Thymus (tissue), 11 donors: ENCODE results near the gene KIRREL3. TPM values are rescaled to one million over a fixed set of nuclear protein-coding genes. Genes with fewer than 3 reads are reported as not detected.

Source experiments
- DNase-seq, 9 donors: peaks; one replicate each; pipeline ENCODE4 v3.0.0-alpha.2; 2013; ENCODE audit warnings: low spot score in 9 of 9, low read depth in 6 of 9, missing footprints in 1 of 9
- H3K27ac ChIP-seq, 2 donors: one replicate each; pipeline ENCODE4 v1.5.1; 2013; ENCODE audit warnings: control low read depth in 1 of 2, low read depth in 1 of 2, low read length in 1 of 2, mild to moderate bottlenecking in 1 of 2, moderate library complexity in 1 of 2
- H3K27me3 ChIP-seq, 2 donors: one replicate each; pipeline ENCODE4 v1.5.1; 2013; ENCODE audit warnings: low read length in 1 of 2; ENCODE audit not compliant: control insufficient read depth in 2 of 2, insufficient read depth in 1 of 2
- H3K36me3 ChIP-seq, 2 donors: one replicate each; pipeline ENCODE4 v1.5.1; 2013; ENCODE audit warnings: low read length in 1 of 2, mild to moderate bottlenecking in 1 of 2, moderate library complexity in 1 of 2; ENCODE audit not compliant: control insufficient read depth in 2 of 2, insufficient read depth in 2 of 2
- H3K4me1 ChIP-seq, 2 donors: one replicate each; pipeline ENCODE4 v1.5.1; 2013; ENCODE audit warnings: low read length in 2 of 2; ENCODE audit not compliant: control insufficient read depth in 2 of 2, insufficient read depth in 2 of 2
- H3K4me3 ChIP-seq, 2 donors: one replicate each; pipeline ENCODE4 v1.5.1; 2013; ENCODE audit warnings: low read length in 2 of 2, control low read depth in 1 of 2, mild to moderate bottlenecking in 1 of 2
- H3K9me3 ChIP-seq, 2 donors: one replicate each; pipeline ENCODE4 v1.5.1; 2013; ENCODE audit warnings: low read length in 1 of 2, mild to moderate bottlenecking in 1 of 2; ENCODE audit not compliant: control insufficient read depth in 2 of 2, insufficient read depth in 1 of 2
- WGBS: extraction: QIAGEN DNeasy Blood & Tissue Kit; methylation state at CpG from one replicate; pipeline ENCODE4 v1.1.7; 2013; 5-methylcytosine and 5-hydroxymethylcytosine counted together
- polyA plus RNA-seq: library from polyadenylated mRNA; stranded (reverse); fragments of 200-250 nt; gene quantifications from one replicate; pipeline ENCODE4 v1.2.3, GENCODE V29; 2013
- total RNA-seq: library from RNA; stranded (reverse); fragments of 120-200 nt; gene quantifications from one replicate; pipeline ENCODE4 v1.2.4, GENCODE V29; 2013
- donor health status: healthy.

KIRREL3 gene
- total and polyA plus RNA-seq, 2 donors: 0.09 to 0.14 TPM

DNA sequence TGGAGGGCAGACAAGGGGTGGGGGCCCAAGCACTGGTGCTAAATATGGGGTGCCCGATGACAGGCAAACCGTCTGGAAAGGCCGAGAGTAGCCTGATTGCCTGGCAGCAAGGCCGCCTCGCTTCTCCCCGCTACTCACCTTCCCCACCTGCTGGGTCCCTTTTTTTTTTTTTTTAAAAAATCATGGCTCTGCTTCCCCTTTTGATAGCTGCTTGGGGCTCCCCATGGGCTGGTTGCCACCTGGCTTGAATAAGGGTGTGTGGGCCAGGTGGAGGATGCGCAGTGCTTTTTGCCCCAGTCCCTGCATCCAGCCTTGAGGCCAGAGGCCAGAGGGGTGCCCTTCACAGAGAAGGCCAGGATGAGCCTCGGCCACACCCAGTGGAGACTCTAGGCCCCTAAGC, 533.1 kb downstream of the KIRREL3 start:
- Histone ChIP-seq H3K36me3 (no peaks in the 10 kb centered on the region), H3K4me1 (peaks cover 0 to 42% of the 10 kb centered on the region in 2 donors), H3K27ac (peak overlapping the region in 1 of 2 donors; percentile 17), H3K9me3 (no peaks in the 10 kb centered on the region), H3K4me3 (no peak overlapping the region), H3K27me3 (peaks cover 0 to 2% of the 10 kb centered on the region in 2 donors)
- no peak for DNase-seq
- WGBS: 96% methylated on average over 8 of the region's 8 CpGs

- no peak for DNase-seq
- H3K4me1 ChIP-seq: peaks cover 0 to 42% of the 10 kb centered on the region in 2 donors
- WGBS: 96% methylated on average over 13 of the region's 13 CpGs
- no peak overlapping the region for H3K4me3 ChIP-seq
- no peaks in the 10 kb centered on the region for H3K36me3 ChIP-seq
- H3K9me3 ChIP-seq: no peaks in the 10 kb centered on the region
- H3K27me3 ChIP-seq: peaks cover 0 to 2% of the 10 kb centered on the region in 2 donors
- no peak overlapping the region for H3K27ac ChIP-seq
These were observed 533.6 kb downstream of the KIRREL3 start for GRCh38 chr11:126467046-126467370.

DNA sequence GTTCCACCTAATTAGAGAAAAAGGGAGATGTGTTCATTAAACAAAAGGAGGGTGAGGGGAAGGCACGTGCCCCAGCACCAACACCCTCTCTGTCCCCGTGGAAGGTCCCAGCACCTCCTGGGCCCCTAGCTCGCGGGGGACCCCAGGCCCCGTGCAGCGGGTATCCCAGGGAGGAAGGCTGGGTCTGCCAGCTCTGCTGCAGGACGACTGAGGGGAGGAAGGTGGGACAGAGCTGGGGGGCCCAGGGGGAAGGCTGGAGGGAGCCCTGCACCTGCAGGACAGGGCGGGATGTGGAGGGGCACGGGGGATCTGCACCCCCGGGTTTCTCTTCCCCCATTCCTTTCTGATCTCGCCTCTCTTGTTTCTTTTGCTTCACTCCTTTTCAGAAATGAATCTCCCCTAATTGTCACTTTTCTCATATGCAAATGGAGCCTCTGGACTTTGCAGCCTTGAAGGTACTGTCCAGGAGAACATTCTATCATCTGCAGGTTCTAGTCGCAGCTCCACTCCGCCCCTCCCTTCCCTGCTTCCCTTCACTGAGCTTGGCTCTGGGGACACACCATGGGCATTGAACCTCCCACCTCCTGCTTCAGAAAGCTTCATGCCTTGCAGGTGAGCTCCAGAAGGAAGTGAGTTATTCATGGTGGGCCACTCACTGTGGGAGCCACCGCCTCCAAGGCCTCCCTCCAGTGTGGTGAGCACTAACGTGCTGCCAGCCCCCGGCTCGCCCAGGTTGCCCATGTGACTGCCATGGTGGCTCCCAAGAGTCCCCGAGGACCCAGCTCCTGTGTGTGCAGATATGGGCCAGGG, 534.1 kb downstream of the KIRREL3 start:
- peaks cover 0 to 2% of the 10 kb centered on the region in 2 donors for H3K27me3 ChIP-seq
- no peak for DNase-seq
- H3K36me3 ChIP-seq: no peaks in the 10 kb centered on the region
- no peak overlapping the region for H3K4me3 ChIP-seq
- 69% methylated on average over 18 of the region's 18 CpGs for WGBS
- H3K9me3 ChIP-seq: no peaks in the 10 kb centered on the region
- H3K4me1 ChIP-seq: peaks cover 0 to 42% of the 10 kb centered on the region in 2 donors
- H3K27ac ChIP-seq: peak overlapping the region in 1 of 2 donors; percentile 43

DNA sequence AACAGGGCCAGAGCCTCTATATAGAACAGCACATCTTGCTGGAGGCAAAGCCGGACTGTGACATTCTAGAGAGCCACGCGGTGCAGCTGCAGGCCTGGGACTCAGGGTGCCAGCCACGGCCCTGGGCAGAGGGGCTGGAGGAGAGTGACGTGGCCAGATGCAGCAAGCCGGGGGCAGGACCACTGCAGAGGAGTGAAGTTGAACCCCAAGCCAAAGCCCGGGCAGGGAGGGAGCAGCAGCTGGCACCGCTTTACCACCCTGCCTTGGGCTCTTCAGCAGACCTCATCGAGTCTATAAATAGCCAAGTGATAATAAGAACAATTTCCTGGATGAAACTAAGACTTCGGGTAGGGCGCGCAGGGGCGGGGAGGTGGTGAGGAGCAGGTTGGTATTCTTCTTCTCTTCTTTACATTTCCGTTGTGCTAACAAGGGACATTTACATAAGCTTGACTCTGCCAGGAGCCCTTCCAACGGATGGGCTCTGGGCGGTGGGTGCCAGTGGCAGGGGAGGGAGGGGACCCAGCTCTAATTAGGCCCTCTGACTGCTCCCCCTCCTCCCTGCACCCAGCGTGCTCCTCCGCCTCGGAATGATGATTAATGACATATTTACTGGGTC, 534.9 kb downstream of the KIRREL3 start:
- peaks cover 0 to 2% of the 10 kb centered on the region in 2 donors for H3K27me3 ChIP-seq
- H3K36me3 ChIP-seq: no peaks in the 10 kb centered on the region
- peak in 4 of 9 donors; percentile 17 to 61 (median 30) for DNase-seq
- no peaks in the 10 kb centered on the region for H3K9me3 ChIP-seq
- 21% methylated on average over 19 of the region's 19 CpGs for WGBS
- H3K4me3 ChIP-seq: no peak overlapping the region
- H3K27ac ChIP-seq: peak overlapping the region; percentile 31 to 56
- peaks cover 0 to 42% of the 10 kb centered on the region in 2 donors for H3K4me1 ChIP-seq

GRCh38 chr11:126464796-126465195, 535.8 kb downstream of the KIRREL3 start:
- Histone ChIP-seq H3K4me1 (peaks cover 0 to 42% of the 10 kb centered on the region in 2 donors), H3K36me3 (no peaks in the 10 kb centered on the region), H3K9me3 (no peaks in the 10 kb centered on the region), H3K27ac (no peak overlapping the region), H3K4me3 (no peak overlapping the region), H3K27me3 (peaks cover 0 to 2% of the 10 kb centered on the region in 2 donors)
- DNase-seq: no peak
- 40% methylated on average over 5 of the region's 5 CpGs for WGBS

- H3K27me3 ChIP-seq: peaks cover 0 to 2% of the 10 kb centered on the region in 2 donors
These were observed 538.1 kb downstream of the KIRREL3 start for GRCh38 chr11:126462422-126462821.

GRCh38 chr11:126461996-126462395, 538.6 kb downstream of the KIRREL3 start:
- H3K27me3 ChIP-seq: peaks cover 0 to 2% of the 10 kb centered on the region in 2 donors
- peaks cover 0 to 25% of the 10 kb centered on the region in 2 donors for H3K4me1 ChIP-seq
- no peak overlapping the region for H3K4me3 ChIP-seq
- no peaks in the 10 kb centered on the region for H3K9me3 ChIP-seq
- WGBS: 91% methylated on average over 6 of the region's 6 CpGs
- no peaks in the 10 kb centered on the region for H3K36me3 ChIP-seq
- DNase-seq: no peak
- H3K27ac ChIP-seq: no peak overlapping the region

More at GRCh38 chr11:126462422-126462821, 538.1 kb downstream of the KIRREL3 start:
- no peak overlapping the region for H3K4me3 ChIP-seq
- no peaks in the 10 kb centered on the region for H3K9me3 ChIP-seq
- no peak overlapping the region for H3K27ac ChIP-seq
- WGBS: 96% methylated on average over 7 of the region's 7 CpGs
- peaks cover 0 to 28% of the 10 kb centered on the region in 2 donors for H3K4me1 ChIP-seq
- DNase-seq: no peak
- H3K36me3 ChIP-seq: no peaks in the 10 kb centered on the region

GRCh38 chr11:126461096-126461440, 539.5 kb downstream of the KIRREL3 start:
- WGBS: 90% methylated on average over 8 of the region's 8 CpGs
- Histone ChIP-seq H3K4me1 (peaks cover 0 to 16% of the 10 kb centered on the region in 2 donors), H3K27me3 (peaks cover 0 to 2% of the 10 kb centered on the region in 2 donors), H3K36me3 (no peaks in the 10 kb centered on the region), H3K9me3 (no peaks in the 10 kb centered on the region), H3K27ac (no peak overlapping the region), H3K4me3 (no peak overlapping the region)
- DNase-seq: no peak

- no peak for DNase-seq
- 84% methylated on average over 15 of the region's 15 CpGs for WGBS
- Histone ChIP-seq H3K27ac (no peak overlapping the region), H3K4me1 (peaks cover 0 to 11% of the 10 kb centered on the region in 2 donors), H3K9me3 (no peaks in the 10 kb centered on the region), H3K4me3 (no peak overlapping the region), H3K27me3 (peaks cover 0 to 2% of the 10 kb centered on the region in 2 donors), H3K36me3 (no peaks in the 10 kb centered on the region)
These were observed 540.0 kb downstream of the KIRREL3 start for GRCh38 chr11:126460417-126461095.
